Activated T-cell treated with anti-CD3 and anti-CD28 coated beads, Interleukin-2, amount 50 U/mL, for 24 hours (primary cell): ENCODE results near the gene MED9.
"Not testable (repeated sequence)": the region's sequence is repeated elsewhere in the genome, so short reads cannot be mapped to it uniquely, and the experiment has no call there.

Experiments used
- DNase-seq: peaks from one replicate; pipeline ENCODE4 v3.0.0-alpha.2; 2020
- H3K27ac Mint-ChIP-seq: 2 replicates; pipeline ENCODE4 v1.8.0; 2020; ENCODE audit warnings: mild to moderate bottlenecking, mixed read lengths
- H3K27me3 Mint-ChIP-seq: 2 replicates; pipeline ENCODE4 v1.8.0; 2020; ENCODE audit warnings: mixed read lengths
- H3K36me3 Mint-ChIP-seq: 2 replicates; pipeline ENCODE4 v1.8.0; 2020; ENCODE audit warnings: low read depth, mixed read lengths
- H3K4me1 Mint-ChIP-seq: 2 replicates; pipeline ENCODE4 v1.8.0; 2020; ENCODE audit warnings: low read depth, mixed read lengths
- H3K4me3 Mint-ChIP-seq: 2 replicates; pipeline ENCODE4 v1.8.0; 2020; ENCODE audit warnings: mild to moderate bottlenecking, moderate library complexity, mixed read lengths
- H3K9me3 Mint-ChIP-seq: 2 replicates; pipeline ENCODE4 v1.8.0; 2020; ENCODE audit warnings: mixed read lengths

The MED9 gene

DNA sequence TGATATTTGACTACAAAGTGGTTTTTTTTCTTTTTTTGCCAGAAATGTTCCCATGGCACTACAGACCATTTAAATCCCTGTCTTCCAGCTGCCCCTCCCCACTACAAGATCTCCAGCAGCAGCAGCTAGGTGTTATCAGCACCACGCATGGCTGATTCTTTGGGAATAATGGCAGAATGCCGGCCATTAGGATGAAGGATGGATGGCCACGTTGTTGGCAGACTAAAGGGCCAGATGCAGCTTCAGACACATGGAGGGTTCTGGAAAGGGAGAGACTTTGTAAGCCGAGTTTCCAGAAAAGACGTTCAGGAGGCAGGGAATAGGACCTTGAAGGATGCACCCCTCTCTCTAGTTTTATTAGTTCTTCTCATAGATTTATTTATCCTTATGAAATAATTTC, 10.3 kb upstream of the MED9 start:
- Mint-ChIP-seq H3K4me1 (no peaks in the 10 kb centered on the region), H3K9me3 (no peaks in the 10 kb centered on the region), H3K27ac (no peak overlapping the region), H3K27me3 (peaks cover 16% of the 10 kb centered on the region), H3K36me3 (no peaks in the 10 kb centered on the region), H3K4me3 (no peak overlapping the region)
- DNase-seq, result no peak

- Mint-ChIP-seq H3K4me3 (no peak overlapping the region), H3K36me3 (no peaks in the 10 kb centered on the region), H3K4me1 (peaks cover 2% of the 10 kb centered on the region), H3K9me3 (no peaks in the 10 kb centered on the region), H3K27me3 (peaks cover 16% of the 10 kb centered on the region), H3K27ac (no peak overlapping the region)
- DNase-seq, result no peak
Observed at GRCh38 chr17:17467016-17467415, 9.8 kb upstream of the MED9 start.

DNA sequence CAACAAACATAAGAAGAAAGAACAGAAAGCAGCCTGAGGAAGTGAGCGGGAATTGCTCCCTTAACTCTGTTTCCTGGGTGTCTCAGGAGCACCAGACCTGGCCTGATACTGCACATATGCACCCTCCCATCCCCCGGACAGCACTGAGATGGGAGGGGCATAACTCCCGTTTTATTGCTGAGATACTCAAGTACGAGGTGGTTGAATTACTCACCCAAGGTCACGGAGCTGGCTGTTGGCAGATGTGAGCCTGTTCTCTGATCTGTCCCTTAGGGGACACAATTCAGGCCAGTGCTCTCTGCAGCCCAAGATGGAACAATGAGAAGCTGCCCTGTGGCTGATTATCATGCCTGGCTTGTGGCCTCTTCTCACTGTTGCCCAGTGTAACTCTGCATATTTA, 9.1 kb upstream of the MED9 start:
- peaks cover 16% of the 10 kb centered on the region for H3K27me3 Mint-ChIP-seq
- no peaks in the 10 kb centered on the region for H3K36me3 Mint-ChIP-seq
- no peak for DNase-seq

GRCh38 chr17:17468217-17469010, 8.4 kb upstream of the MED9 start:
- no peak for DNase-seq
- peaks cover 11% of the 10 kb centered on the region for H3K4me1 Mint-ChIP-seq
- H3K27ac Mint-ChIP-seq, result no peak overlapping the region
- H3K36me3 Mint-ChIP-seq, result no peaks in the 10 kb centered on the region
- peaks cover 16% of the 10 kb centered on the region for H3K27me3 Mint-ChIP-seq
- H3K9me3 Mint-ChIP-seq, result no peaks in the 10 kb centered on the region
- no peak overlapping the region for H3K4me3 Mint-ChIP-seq

More for the DNA sequence above, 9.1 kb upstream of the MED9 start:
- Mint-ChIP-seq H3K4me1 (peaks cover 9% of the 10 kb centered on the region), H3K27ac (no peak overlapping the region), H3K4me3 (no peak overlapping the region), H3K9me3 (no peaks in the 10 kb centered on the region)

DNA sequence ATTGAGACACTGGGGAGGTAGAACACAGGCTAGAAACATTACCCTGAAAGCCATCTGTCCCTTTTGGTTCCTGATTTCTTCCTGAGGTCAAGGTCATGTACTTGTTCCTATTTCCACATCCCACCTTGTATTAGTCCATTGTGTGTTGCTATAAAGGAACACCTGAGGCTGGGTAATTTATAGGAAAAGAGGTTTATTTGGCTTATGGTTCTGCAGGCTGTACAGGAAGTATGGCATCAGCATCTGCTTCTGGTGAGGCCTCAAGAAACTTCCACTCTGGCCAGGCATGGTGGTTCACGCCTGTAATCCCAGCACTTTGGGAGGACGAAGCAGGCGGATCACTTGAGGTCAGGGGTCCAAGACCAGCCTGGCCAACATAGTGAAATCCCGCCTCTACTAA, 7.4 kb upstream of the MED9 start:
- Mint-ChIP-seq H3K4me3 (no peak overlapping the region), H3K27me3 (peaks cover 13% of the 10 kb centered on the region), H3K27ac (no peak overlapping the region), H3K4me1 (peaks cover 11% of the 10 kb centered on the region), H3K9me3 (no peaks in the 10 kb centered on the region), H3K36me3 (no peaks in the 10 kb centered on the region)
- no peak for DNase-seq

GRCh38 chr17:17469996-17470395, 6.8 kb upstream of the MED9 start:
- Mint-ChIP-seq H3K36me3 (no peaks in the 10 kb centered on the region), H3K4me3 (no peak overlapping the region), H3K9me3 (no peaks in the 10 kb centered on the region), H3K27me3 (peaks cover 13% of the 10 kb centered on the region), H3K27ac (no peak overlapping the region), H3K4me1 (peaks cover 11% of the 10 kb centered on the region)
- DNase-seq, result no peak

DNA sequence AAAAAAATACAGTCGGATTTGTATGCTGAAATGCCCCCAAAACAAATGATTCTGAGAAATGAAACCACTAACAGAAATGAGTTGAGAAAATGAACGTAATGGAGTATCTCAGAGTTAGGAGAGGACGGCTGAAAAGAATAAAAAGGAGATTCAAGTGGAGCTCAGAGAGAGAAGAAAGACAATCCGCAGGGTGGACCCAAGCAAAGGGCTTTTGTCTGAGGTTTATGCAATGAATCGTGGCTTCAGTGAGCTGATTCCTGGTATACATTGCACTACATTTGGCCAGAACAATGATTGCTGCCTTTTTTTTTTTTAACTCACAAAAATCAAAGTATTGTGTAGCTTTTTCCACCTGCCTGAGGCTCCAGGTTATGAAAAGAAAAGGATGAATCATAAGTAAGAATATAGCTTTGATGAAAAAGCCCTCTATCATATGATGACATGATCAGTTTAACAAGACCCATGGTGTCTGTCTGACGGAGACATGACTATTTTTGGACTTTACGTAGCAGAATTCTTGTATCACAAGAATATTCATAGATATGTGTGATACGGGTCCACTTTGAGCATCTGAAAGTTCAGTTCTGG, 4.4 kb upstream of the MED9 start:
- H3K4me1 Mint-ChIP-seq, result peaks cover 20% of the 10 kb centered on the region
- H3K27me3 Mint-ChIP-seq, result peaks cover 7% of the 10 kb centered on the region
- no peak overlapping the region for H3K4me3 Mint-ChIP-seq
- peaks cover 6% of the 10 kb centered on the region for H3K36me3 Mint-ChIP-seq
- DNase-seq, result no peak
- H3K27ac Mint-ChIP-seq, result no peak overlapping the region
- H3K9me3 Mint-ChIP-seq, result no peaks in the 10 kb centered on the region

- Mint-ChIP-seq H3K36me3 (peaks cover 20% of the 10 kb centered on the region), H3K4me1 (peaks cover 36% of the 10 kb centered on the region), H3K27ac (no peak overlapping the region), H3K4me3 (no peak overlapping the region), H3K9me3 (no peaks in the 10 kb centered on the region), H3K27me3 (peaks cover 7% of the 10 kb centered on the region)
- DNase-seq, result no peak
Observed at GRCh38 chr17:17474341-17474740, 2.5 kb upstream of the MED9 start.

DNA sequence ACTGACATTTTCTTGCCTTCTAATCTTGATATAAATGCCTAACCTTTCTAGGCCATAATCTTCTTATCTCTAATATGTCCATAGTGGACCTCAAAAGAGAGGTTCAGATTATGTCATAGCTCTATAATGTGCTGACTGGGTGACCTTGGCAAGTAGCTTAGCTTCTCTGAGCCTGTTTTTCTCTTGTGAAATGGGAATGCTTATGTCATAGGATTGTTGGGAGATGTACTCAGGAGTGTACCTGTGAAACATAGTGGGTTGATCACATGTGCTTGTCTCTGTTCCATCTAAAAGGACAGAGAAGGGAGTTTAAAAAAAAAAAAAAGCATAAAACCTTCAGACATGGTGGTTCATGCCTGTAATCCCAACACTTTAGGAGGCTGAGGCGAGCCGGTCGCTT, 2.4 kb downstream of the MED9 start:
- Mint-ChIP-seq H3K27me3 (no peaks in the 10 kb centered on the region), H3K36me3 (peaks cover 60% of the 10 kb centered on the region), H3K27ac (peak overlapping the region; percentile 38), H3K4me3 (peak overlapping the region; percentile 9), H3K4me1 (peaks cover 67% of the 10 kb centered on the region), H3K9me3 (no peaks in the 10 kb centered on the region)
- DNase-seq, result no peak

DNA sequence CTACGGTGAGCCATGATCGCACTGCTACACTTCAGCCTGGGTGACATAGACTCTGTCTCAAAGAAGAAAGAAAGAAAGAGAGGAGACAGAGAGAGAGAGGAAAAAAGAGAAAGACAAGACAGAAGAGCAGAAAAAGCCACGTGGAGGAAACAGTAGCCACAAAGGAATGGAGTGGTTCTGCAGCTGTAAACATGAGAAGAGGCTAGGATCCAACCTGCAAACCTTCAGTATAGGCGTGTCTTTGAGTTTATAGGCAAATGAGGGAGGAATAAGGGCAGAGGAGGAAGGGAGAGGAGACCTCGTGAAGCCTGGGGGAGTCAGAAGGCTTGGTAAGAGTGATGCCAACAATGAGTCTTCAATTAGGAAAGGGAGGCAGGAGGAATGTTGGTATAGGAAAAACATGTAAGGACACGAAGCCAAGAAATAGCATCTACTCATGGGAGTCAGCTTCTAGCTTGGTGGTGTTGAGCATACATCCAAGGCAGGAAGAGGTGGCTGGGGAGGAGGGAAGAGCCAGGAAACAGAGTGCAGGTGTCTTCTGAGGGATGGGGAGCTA, 3.9 kb downstream of the MED9 start:
- Mint-ChIP-seq H3K4me3 (peak overlapping the region; percentile 58), H3K36me3 (peaks cover 70% of the 10 kb centered on the region), H3K27me3 (no peaks in the 10 kb centered on the region), H3K9me3 (no peaks in the 10 kb centered on the region), H3K27ac (peak overlapping the region; percentile 94), H3K4me1 (peaks cover 78% of the 10 kb centered on the region)
- DNase-seq, result no peak

- H3K27ac Mint-ChIP-seq, result no peak overlapping the region
- peaks cover 76% of the 10 kb centered on the region for H3K4me1 Mint-ChIP-seq
Observed at GRCh38 chr17:17481860-17482259, 5.1 kb downstream of the MED9 start.

GRCh38 chr17:17484451-17484899, 7.7 kb downstream of the MED9 start:
- H3K27me3 Mint-ChIP-seq, result no peaks in the 10 kb centered on the region
- peaks cover 82% of the 10 kb centered on the region for H3K36me3 Mint-ChIP-seq
- peak; percentile 49 for DNase-seq
- peak overlapping the region; percentile 50 for H3K4me3 Mint-ChIP-seq
- H3K27ac Mint-ChIP-seq, result peak overlapping the region; percentile 91
- peaks cover 72% of the 10 kb centered on the region for H3K4me1 Mint-ChIP-seq
- H3K9me3 Mint-ChIP-seq, result no peaks in the 10 kb centered on the region

More at GRCh38 chr17:17481860-17482259, 5.1 kb downstream of the MED9 start:
- DNase-seq, result no peak
- H3K9me3 Mint-ChIP-seq, result no peaks in the 10 kb centered on the region
- H3K27me3 Mint-ChIP-seq, result no peaks in the 10 kb centered on the region
- peaks cover 78% of the 10 kb centered on the region for H3K36me3 Mint-ChIP-seq
- H3K4me3 Mint-ChIP-seq, result no peak overlapping the region

DNA sequence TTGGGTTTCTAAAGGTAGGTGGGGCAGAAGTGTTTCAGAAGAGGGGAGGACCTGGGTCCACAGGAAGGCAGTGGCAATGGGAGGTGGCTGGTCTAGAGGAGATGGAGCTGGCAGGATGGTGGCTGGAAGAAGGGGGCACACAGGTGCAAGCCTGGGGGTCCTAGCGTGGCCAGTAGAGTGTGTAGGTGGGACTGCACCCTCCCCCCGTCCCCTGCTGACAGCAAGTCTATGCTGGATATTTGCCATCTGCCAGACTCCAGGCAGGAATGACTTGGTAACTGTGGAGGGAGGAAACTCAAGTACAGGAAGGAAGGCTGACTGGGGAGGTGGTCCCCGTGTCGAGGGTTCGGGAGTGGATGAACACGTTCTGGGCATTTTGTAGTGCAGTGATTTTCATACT, 8.6 kb downstream of the MED9 start:
- Mint-ChIP-seq H3K36me3 (peaks cover 83% of the 10 kb centered on the region), H3K27me3 (no peaks in the 10 kb centered on the region), H3K4me1 (peaks cover 65% of the 10 kb centered on the region), H3K9me3 (no peaks in the 10 kb centered on the region), H3K4me3 (no peak overlapping the region), H3K27ac (peak overlapping the region; percentile 53)
- no peak for DNase-seq

GRCh38 chr17:17486416-17486815, 9.6 kb downstream of the MED9 start:
- not testable (repeated sequence) for H3K9me3 Mint-ChIP-seq
- peaks cover 83% of the 10 kb centered on the region for H3K36me3 Mint-ChIP-seq

DNA sequence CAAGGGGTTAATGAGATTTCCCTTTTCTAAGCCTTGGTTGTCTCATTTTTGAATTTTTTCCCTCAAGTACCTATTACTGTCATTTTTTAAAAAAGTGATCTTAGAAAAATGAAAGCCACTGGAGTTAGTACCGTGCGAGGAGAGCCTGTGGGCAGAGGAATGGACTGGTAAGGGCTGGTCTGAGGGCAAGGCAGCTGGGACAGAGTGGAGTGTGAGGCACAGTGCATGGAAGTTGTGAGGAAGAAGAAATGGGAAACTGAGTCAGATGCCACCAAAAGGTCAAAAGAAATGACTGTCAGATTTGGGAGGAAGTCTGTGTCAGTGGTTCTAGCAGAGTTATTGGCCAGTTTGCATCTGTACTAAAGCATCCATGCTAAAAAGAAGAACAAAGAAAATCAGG, 11.2 kb downstream of the MED9 start:
- Mint-ChIP-seq H3K36me3 (peaks cover 83% of the 10 kb centered on the region), H3K27me3 (no peaks in the 10 kb centered on the region), H3K4me1 (peaks cover 42% of the 10 kb centered on the region), H3K4me3 (no peak overlapping the region), H3K9me3 (no peaks in the 10 kb centered on the region), H3K27ac (no peak overlapping the region)
- no peak for DNase-seq

More at GRCh38 chr17:17486416-17486815, 9.6 kb downstream of the MED9 start:
- not testable (repeated sequence) for H3K27me3 Mint-ChIP-seq, DNase-seq, H3K4me3 Mint-ChIP-seq
- Mint-ChIP-seq H3K27ac (peak overlapping the region; percentile 69), H3K4me1 (peaks cover 56% of the 10 kb centered on the region)
